ENCODE measurements around the gene PRR33. TPM values are rescaled to one million over a fixed set of nuclear protein-coding genes. Genes with fewer than 3 reads are reported as not detected.
A peak's percentile ranks its signal among the peaks of the same experiment; 100 is the strongest.
"Not testable (repeated sequence)": the region's sequence is repeated elsewhere in the genome, so short reads cannot be mapped to it uniquely, and the experiment has no call there.

PRR33 gene
- total RNA-seq = under 1 TPM in 1 of 2 donors, not detected in 1; 0.14 TPM
- long read RNA-seq, donor 1 = 0 reads
- long read RNA-seq, donor 2 = 0 reads

- DNase-seq (ENCODE audit: low spot score) = no peak
- intact Hi-C loops (cut with DNase I) = loop anchor here in 1 of 2 donors (10.0 kb wide), 1 partner anchor 53 kb away; the partner anchor contains the start of gene MRPL23
Measured at GRCh38 chr11:1891831-1892115, at the start of gene PRR33. TSS of gene PRR33 (minus strand) at chr11:1891895. CDS start at chr11:1890584, 1,311 bp downstream.

DNA sequence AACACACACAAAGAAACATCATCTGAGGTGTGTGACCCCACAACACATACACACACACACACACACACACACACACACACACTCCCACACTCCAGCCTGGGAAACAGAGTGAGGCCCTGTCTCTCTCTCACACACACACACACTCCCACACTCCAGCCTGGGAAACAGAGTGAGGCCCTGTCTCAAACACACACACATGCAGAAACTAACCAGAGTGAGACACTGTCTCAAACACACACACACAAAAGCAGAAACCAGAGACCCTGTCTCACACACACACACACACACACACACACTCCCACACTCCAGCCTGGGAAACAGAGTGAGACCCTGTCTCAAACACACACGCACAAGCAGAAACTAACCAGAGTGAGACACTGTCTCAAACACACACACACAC lies 48.1 kb upstream of the PRR33 start:
- intact Hi-C loops (cut with DNase I) = loop anchor here in 1 of 2 donors (10.0 kb wide), 1 partner anchor 45 kb away; the partner anchor contains the start of gene PRR33
- DNase-seq (ENCODE audit: low spot score) = not testable (repeated sequence)

DNA sequence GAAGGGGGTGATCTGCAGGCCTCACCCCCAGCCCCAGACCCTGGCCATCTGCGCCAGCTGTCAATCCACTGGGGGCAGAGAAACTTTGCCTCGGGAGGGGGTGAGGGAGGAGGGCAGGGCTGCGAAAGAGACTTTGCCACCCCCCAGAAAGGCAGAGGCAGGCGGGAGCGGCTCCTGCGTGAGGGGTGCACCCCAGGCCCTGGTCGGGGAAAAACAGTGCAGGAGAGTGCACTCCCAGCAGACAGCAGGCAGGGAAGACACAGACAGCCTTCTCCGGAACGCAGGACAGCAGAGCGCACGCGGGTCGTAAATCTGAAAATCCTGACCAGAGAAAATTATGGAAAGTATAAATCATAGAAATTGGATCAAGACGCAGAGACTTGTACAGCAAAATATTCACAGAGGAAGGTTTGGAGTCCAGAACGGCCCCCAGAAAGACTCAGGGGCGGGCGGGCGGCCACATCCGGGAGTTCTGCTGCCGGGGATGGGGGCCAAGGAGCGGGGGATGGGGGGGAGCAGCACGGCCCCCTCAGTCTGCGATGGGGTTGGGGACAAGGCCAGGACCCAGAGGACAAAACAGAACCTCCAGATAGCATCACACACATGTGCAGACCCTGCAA lies 47.4 kb upstream of the PRR33 start:
- peak; percentile 82 for DNase-seq (ENCODE audit: low spot score)

GRCh38 chr11:1938343-1939005 lies 46.8 kb upstream of the PRR33 start:
- peak; percentile 81 for DNase-seq (ENCODE audit: low spot score)

More for the DNA sequence above, 47.4 kb upstream of the PRR33 start:
- intact Hi-C loops (cut with DNase I) = no loop called here

GRCh38 chr11:1937616-1938342 lies 46.1 kb upstream of the PRR33 start:
- intact Hi-C loops (cut with DNase I) = no loop called here
- peak; percentile 80 for DNase-seq (ENCODE audit: low spot score)

More at GRCh38 chr11:1938343-1939005, 46.8 kb upstream of the PRR33 start:
- intact Hi-C loops (cut with DNase I) = no loop called here

DNA sequence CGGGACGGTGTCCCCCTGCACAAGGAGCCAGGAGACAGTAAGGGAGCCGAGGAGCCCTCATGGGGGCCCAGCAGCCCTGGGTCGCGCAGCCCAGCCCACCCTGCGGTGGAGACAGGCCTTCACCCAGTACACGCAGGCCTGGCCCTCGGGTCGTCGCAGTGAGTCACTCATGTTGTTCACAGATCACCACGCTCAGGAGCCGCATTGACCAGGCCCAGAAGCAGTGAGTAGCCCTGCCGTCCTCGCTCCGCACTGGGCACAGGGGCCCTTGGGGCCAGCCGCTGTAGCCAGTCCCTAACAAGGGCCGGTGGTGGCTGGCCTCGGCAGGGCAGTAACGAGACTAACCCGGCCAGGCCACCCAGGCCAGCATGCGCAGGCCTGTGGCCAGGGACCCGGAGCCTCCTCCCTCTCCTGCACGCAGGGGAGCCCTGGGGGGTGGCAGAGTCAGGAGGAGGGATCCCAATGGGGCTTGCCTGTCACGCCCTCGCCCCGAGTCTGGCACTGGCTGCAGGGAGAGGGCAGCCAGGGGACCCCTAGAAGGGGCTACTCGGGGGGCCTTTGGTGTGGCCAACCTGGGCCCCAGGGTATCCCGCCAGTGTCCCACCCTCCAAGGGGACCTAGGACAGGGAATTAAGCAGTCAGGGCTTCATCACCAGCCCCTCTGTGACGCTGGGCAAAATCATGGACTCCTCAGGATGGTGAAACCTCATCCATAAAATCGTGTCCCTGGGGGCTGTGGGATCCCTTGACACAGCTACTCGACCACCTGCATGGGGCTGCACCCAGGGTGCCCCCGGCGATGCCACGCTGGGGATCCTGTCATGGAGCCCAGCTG lies 45.3 kb upstream of the PRR33 start:
- intact Hi-C loops (cut with DNase I) = no loop called here
- peak; percentile 80 for DNase-seq (ENCODE audit: low spot score)

- intact Hi-C loops (cut with DNase I) = no loop called here
- DNase-seq (ENCODE audit: low spot score) = peak; percentile 82
Measured at GRCh38 chr11:1936072-1936780, 44.5 kb upstream of the PRR33 start.

- peak; percentile 79 for DNase-seq (ENCODE audit: low spot score)
- intact Hi-C loops (cut with DNase I) = loop anchor here in 1 of 2 donors (2.0 kb wide), 1 partner anchor 21 kb away; no protein-coding TSS in a partner anchor
Measured at GRCh38 chr11:1935156-1936071, 43.7 kb upstream of the PRR33 start.

- peak; percentile 51 for DNase-seq (ENCODE audit: low spot score)
- intact Hi-C loops (cut with DNase I) = loop anchor here in 1 of 2 donors (2.0 kb wide), 1 partner anchor 20 kb away; no protein-coding TSS in a partner anchor
Measured at GRCh38 chr11:1934335-1935155, 42.9 kb upstream of the PRR33 start.

- DNase-seq (ENCODE audit: low spot score) = peak; percentile 79
- intact Hi-C loops (cut with DNase I) = loop anchor here in 1 of 2 donors (2.0 kb wide), 1 partner anchor 19 kb away; no protein-coding TSS in a partner anchor
Measured at GRCh38 chr11:1933416-1934334, 42.0 kb upstream of the PRR33 start.

DNA sequence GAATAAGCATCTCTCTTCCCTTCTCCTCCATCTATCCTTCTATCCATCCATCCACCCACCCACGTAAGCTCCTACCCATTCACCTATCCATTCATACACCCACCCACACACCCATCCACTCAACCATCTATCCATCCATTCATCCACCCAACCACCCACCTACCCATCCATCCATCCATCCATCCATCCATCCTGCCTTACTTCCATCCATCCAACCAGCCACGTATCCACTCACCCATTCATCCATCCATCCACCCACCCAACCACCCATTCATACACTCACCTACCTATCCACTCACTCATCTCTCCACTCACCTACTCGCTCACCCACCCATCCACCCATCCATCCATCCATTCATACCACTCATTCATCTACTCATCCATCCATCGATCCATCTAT lies 41.0 kb upstream of the PRR33 start:
- DNase-seq (ENCODE audit: low spot score) = peak; percentile 5
- intact Hi-C loops (cut with DNase I) = no loop called here

- peak; percentile 74 for DNase-seq (ENCODE audit: low spot score)
- intact Hi-C loops (cut with DNase I) = no loop called here
Measured at GRCh38 chr11:1932105-1932480, 40.4 kb upstream of the PRR33 start.

DNA sequence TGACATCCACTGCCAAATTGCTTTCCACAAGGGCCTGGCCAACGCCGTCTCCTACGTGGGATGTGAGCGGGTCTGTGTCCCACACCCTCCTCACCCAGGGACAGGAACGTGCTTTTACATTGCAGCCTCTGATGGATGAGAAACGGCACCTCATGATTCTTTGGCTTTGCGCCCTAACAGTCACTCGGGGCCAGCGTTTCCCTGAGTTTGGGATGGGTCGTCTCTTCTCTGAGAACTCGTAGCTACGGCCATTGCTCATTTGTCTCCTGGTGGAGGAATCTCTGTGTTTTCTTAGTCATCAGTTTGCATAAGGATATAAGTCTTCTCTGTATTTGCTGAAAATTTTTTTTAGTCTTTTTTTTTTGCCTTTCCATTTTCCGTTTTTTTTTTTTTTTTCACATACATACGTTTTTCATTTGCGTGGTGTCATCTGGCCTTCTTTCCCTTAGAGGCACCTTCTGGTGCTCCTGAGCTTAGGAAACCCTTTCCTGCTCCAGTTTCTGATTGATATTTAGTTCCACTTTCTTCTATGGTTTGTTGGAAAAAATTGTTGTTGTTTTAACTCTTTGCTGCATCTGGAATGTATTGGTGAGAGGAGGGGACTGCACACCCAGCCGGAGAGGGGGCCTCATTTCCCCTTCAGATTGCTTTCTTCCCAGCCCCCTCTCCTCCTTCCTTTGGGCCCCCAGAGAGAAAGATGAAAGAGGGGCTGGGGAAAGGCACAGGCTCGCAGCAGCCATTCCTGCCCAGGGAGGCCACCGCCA lies 39.8 kb upstream of the PRR33 start:
- peak; percentile 94 for DNase-seq (ENCODE audit: low spot score)
- intact Hi-C loops (cut with DNase I) = no loop called here

GRCh38 chr11:1930462-1930830 lies 38.8 kb upstream of the PRR33 start:
- intact Hi-C loops (cut with DNase I) = no loop called here
- peak; percentile 45 for DNase-seq (ENCODE audit: low spot score)
